ENCODE measurements around the gene PITPNM1. TPM values are rescaled to one million over a fixed set of nuclear protein-coding genes. Genes with fewer than 3 reads are reported as not detected.

PITPNM1 gene
- total RNA-seq, 1 experiment from 2014 or later: 70.4 TPM

DNA sequence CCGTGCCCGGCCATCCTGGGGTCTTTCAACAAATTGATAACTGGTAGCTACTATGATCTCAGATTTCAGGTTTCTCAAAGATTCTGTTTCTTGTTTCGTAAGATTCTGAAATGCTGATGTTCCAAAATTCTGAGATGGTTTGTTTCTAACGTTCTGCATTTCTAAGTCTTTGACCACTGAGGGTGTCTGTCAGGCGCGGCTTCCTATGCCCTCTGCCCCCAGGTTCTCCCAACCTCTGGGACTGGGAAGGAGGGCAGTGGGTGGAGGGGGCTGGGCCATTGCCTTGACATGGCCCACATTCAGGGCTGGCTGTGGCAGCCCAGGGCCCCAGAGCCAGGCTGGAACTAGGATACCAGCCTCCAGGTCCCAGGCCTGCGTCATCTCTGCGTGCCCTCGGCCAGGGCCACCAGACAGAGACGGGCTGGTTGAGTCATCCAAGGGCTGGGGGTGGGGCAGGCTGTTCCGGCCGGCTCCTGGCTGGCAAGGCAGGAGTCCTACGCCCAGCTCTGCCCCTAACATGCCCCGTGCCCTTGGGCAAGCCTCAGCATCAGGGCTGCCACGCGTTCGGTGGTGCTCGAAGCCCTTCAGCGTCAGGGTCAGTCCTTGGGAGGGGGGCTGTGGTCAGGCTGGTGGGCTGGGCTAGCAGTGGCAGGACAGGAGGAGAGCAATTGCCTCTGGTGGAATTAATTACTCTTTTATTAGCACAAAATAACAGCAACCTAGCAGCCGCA, 41.3 kb downstream of the PITPNM1 start:
- Histone ChIP-seq H3K9me3 (ENCODE audit: control insufficient read depth, insufficient read depth, low read depth, low read length) (no peaks in the 10 kb centered on the region), H3K36me3 (ENCODE audit: control insufficient read depth, insufficient read depth, low read length) (peaks cover 2% of the 10 kb centered on the region; the same call in 1 of the 2 replicates), H3K27ac (ENCODE audit: low read length) (peak overlapping the region; percentile 80), H3K4me3 (ENCODE audit: low read depth in 2 of 2, low read length in 2 of 2) (peak overlapping the region; percentile 54 to 55), H3K27me3 (ENCODE audit: control insufficient read depth, insufficient read depth, low read length) (no peaks in the 10 kb centered on the region), H3K4me1 (ENCODE audit: control insufficient read depth, insufficient read depth, low read length) (peaks cover 38% of the 10 kb centered on the region)
- in situ Hi-C loops (cut with HindIII; ENCODE audit: low pct_unique_long_range_greater_than_20kb, low sequenced_read_pairs) (no loop called here), intact Hi-C loops (cut with micrococcal nuclease; ENCODE audit: unreplicated experiment) (no loop called here)
- ChIA-PET CTCF (no interaction called here), POLR2A (interaction anchor here (0.7 kb wide), 1 partner anchor 1372 kb away, joined by 3 read pairs; no protein-coding TSS in a partner anchor)
- BruUV-seq (replicated peaks): no TSS peak
- TF ChIP-seq, protein P1, sequence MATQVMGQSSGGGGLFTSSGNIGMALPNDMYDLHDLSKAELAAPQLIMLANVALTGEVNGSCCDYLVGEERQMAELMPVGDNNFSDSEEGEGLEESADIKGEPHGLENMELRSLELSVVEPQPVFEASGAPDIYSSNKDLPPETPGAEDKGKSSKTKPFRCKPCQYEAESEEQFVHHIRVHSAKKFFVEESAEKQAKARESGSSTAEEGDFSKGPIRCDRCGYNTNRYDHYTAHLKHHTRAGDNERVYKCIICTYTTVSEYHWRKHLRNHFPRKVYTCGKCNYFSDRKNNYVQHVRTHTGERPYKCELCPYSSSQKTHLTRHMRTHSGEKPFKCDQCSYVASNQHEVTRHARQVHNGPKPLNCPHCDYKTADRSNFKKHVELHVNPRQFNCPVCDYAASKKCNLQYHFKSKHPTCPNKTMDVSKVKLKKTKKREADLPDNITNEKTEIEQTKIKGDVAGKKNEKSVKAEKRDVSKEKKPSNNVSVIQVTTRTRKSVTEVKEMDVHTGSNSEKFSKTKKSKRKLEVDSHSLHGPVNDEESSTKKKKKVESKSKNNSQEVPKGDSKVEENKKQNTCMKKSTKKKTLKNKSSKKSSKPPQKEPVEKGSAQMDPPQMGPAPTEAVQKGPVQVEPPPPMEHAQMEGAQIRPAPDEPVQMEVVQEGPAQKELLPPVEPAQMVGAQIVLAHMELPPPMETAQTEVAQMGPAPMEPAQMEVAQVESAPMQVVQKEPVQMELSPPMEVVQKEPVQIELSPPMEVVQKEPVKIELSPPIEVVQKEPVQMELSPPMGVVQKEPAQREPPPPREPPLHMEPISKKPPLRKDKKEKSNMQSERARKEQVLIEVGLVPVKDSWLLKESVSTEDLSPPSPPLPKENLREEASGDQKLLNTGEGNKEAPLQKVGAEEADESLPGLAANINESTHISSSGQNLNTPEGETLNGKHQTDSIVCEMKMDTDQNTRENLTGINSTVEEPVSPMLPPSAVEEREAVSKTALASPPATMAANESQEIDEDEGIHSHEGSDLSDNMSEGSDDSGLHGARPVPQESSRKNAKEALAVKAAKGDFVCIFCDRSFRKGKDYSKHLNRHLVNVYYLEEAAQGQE (IDR thresholded peaks at IDR 0.05; ENCODE audit: insufficient read depth in 1 of 2, low read depth in 2 of 2, low read length in 1 of 2): no peak
- TF ChIP-seq SIN3A (IDR thresholded peaks at IDR 0.05; ENCODE audit: borderline replicate concordance, insufficient read depth, low read depth, low read length): no peak
- TF ChIP-seq, protein P2, sequence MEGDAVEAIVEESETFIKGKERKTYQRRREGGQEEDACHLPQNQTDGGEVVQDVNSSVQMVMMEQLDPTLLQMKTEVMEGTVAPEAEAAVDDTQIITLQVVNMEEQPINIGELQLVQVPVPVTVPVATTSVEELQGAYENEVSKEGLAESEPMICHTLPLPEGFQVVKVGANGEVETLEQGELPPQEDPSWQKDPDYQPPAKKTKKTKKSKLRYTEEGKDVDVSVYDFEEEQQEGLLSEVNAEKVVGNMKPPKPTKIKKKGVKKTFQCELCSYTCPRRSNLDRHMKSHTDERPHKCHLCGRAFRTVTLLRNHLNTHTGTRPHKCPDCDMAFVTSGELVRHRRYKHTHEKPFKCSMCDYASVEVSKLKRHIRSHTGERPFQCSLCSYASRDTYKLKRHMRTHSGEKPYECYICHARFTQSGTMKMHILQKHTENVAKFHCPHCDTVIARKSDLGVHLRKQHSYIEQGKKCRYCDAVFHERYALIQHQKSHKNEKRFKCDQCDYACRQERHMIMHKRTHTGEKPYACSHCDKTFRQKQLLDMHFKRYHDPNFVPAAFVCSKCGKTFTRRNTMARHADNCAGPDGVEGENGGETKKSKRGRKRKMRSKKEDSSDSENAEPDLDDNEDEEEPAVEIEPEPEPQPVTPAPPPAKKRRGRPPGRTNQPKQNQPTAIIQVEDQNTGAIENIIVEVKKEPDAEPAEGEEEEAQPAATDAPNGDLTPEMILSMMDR (IDR thresholded peaks at IDR 0.05): no peak
- TF ChIP-seq POLR2AphosphoS5 (IDR thresholded peaks at IDR 0.05; ENCODE audit: low read depth, low read length): no peak
- TF ChIP-seq TCF7L2 (IDR thresholded peaks at IDR 0.05; ENCODE audit: low read depth, low read length): no peak
- peak; percentile 23 for ATAC-seq
- no peak for DNase-seq (ENCODE audit: low read depth, low spot score)

DNA sequence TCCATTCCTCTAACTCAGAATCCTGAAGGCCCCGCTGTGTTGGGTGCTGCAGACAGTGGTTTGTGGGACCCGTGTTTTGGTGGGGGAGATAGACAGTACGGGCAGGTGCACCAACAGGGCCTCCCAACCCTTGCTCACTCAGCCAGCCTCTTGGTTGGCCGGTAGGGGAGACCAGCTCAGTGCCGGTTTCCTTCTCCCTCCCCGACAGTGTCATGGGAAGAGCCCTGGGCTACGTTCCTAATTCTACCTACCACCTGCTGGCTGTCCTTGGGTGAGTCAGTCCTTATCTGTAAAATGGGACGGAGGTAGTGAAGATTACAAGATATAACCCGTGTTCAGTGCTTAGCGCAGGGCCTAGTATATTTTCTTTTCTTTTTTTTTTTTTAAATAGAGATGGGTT, 42.0 kb downstream of the PITPNM1 start:
- Histone ChIP-seq H3K36me3 (ENCODE audit: control insufficient read depth, insufficient read depth, low read length) (0 out of 2 replicates have a peak, but pooled peaks cover 2% of the 10 kb centered on the region), H3K27ac (ENCODE audit: low read length) (no peak overlapping the region), H3K4me1 (ENCODE audit: control insufficient read depth, insufficient read depth, low read length) (peaks cover 36% of the 10 kb centered on the region), H3K27me3 (ENCODE audit: control insufficient read depth, insufficient read depth, low read length) (no peaks in the 10 kb centered on the region), H3K4me3 (ENCODE audit: low read depth in 2 of 2, low read length in 2 of 2) (no peak overlapping the region), H3K9me3 (ENCODE audit: control insufficient read depth, insufficient read depth, low read depth, low read length) (no peaks in the 10 kb centered on the region)
- CTCF ChIA-PET: no interaction called here
- POLR2A ChIA-PET: interaction anchor here (0.7 kb wide), 1 partner anchor 1372 kb away, joined by 3 read pairs; no protein-coding TSS in a partner anchor
- in situ Hi-C loops (cut with HindIII; ENCODE audit: low pct_unique_long_range_greater_than_20kb, low sequenced_read_pairs) (no loop called here), intact Hi-C loops (cut with micrococcal nuclease; ENCODE audit: unreplicated experiment) (no loop called here)
- no TSS peak for BruUV-seq (replicated peaks)
- ATAC-seq: no peak
- DNase-seq (ENCODE audit: low read depth, low spot score): no peak
- no peak for TF ChIP-seq POLR2AphosphoS5 (IDR thresholded peaks at IDR 0.05; ENCODE audit: low read depth, low read length)
- TF ChIP-seq TCF7L2 (IDR thresholded peaks at IDR 0.05; ENCODE audit: low read depth, low read length): no peak
- TF ChIP-seq, protein P2 (IDR thresholded peaks at IDR 0.05): no peak
- TF ChIP-seq, protein P1 (IDR thresholded peaks at IDR 0.05; ENCODE audit: insufficient read depth in 1 of 2, low read depth in 2 of 2, low read length in 1 of 2): no peak
- TF ChIP-seq SIN3A (IDR thresholded peaks at IDR 0.05; ENCODE audit: borderline replicate concordance, insufficient read depth, low read depth, low read length): no peak

Data from Panc1 (cell line).